HepG2 (cell line): ENCODE data around the gene MEF2B. TPM values are rescaled to one million over a fixed set of nuclear protein-coding genes. Genes with fewer than 3 reads are reported as not detected.

Source experiments
- AGO2 ChIP-seq: fragments of 200-400 bp; formaldehyde crosslinking; optimal IDR thresholded peaks from 2 replicates; pipeline ENCODE3; 2017; ENCODE audit warnings: mild to moderate bottlenecking, low read depth, low read length, moderate library complexity
- CREB3 ChIP-seq: sonication (generic); formaldehyde crosslinking; IDR thresholded peaks from 2 replicates; pipeline ENCODE4 v1.5.0; 2020; ENCODE audit warnings: missing genetic modification reagents
- DMAP1 ChIP-seq: IDR thresholded peaks from 2 replicates; pipeline ENCODE4 v1.6.1; 2016
- FOXC1 ChIP-seq: sonication (generic); formaldehyde crosslinking; IDR thresholded peaks from 2 replicates; pipeline ENCODE4 v1.8.0; 2022; ENCODE audit warnings: mild to moderate bottlenecking, missing genetic modification reagents, borderline replicate concordance
- HIVEP1 ChIP-seq: sonication (generic); formaldehyde crosslinking; IDR thresholded peaks from 2 replicates; pipeline ENCODE4 v1.4.0; 2020; ENCODE audit warnings: mild to moderate bottlenecking, missing genetic modification reagents
- HOXA7 ChIP-seq: sonication (generic); formaldehyde crosslinking; IDR thresholded peaks from 2 replicates; pipeline ENCODE4 v1.8.1; 2022; ENCODE audit warnings: mild to moderate bottlenecking, missing genetic modification reagents, moderate library complexity
- ISL2 ChIP-seq: sonication (generic); formaldehyde crosslinking; IDR thresholded peaks from 2 replicates; pipeline ENCODE4 v1.5.0; 2020; ENCODE audit warnings: missing genetic modification reagents
- MXD3 ChIP-seq: IDR thresholded peaks from 2 replicates; pipeline ENCODE4 v1.6.1; 2016; ENCODE audit warnings: mild to moderate bottlenecking, missing biosample characterization, missing genetic modification reagents
- NRL ChIP-seq: sonication (generic); formaldehyde crosslinking; IDR thresholded peaks from 2 replicates; pipeline ENCODE4 v1.5.0; 2020; ENCODE audit warnings: missing genetic modification reagents, mild to moderate bottlenecking, moderate library complexity, borderline replicate concordance
- RBM22 ChIP-seq: fragments of 200-400 bp; formaldehyde crosslinking; optimal IDR thresholded peaks from 2 replicates; pipeline ENCODE3; 2017; ENCODE audit warnings: mild to moderate bottlenecking, low read length, moderate library complexity
- SALL2 ChIP-seq: sonication (generic); formaldehyde crosslinking; IDR thresholded peaks from 2 replicates; pipeline ENCODE4 v1.8.1; 2023; ENCODE audit warnings: mild to moderate bottlenecking, missing genetic modification reagents, inconsistent platforms
- SNAI1 ChIP-seq: sonication (generic); formaldehyde crosslinking; IDR thresholded peaks from 2 replicates; pipeline ENCODE4 v1.5.0; 2020; ENCODE audit warnings: mild to moderate bottlenecking, missing genetic modification reagents, borderline replicate concordance
- SRSF1 ChIP-seq: fragments of 200-400 bp; formaldehyde crosslinking; optimal IDR thresholded peaks from 2 replicates; pipeline ENCODE3; 2017; ENCODE audit warnings: mild to moderate bottlenecking, low read depth, low read length, moderate library complexity
- ZBTB25 ChIP-seq: IDR thresholded peaks from 2 replicates; pipeline ENCODE4 v1.6.1; 2018; ENCODE audit warnings: missing genetic modification reagents
- ZBTB39 ChIP-seq: sonication (generic); formaldehyde crosslinking; IDR thresholded peaks from 2 replicates; pipeline ENCODE4 v1.5.0; 2020; ENCODE audit warnings: missing genetic modification reagents
- ZC3H13 ChIP-seq: sonication (generic); formaldehyde crosslinking; IDR thresholded peaks from 2 replicates; pipeline ENCODE4 v1.8.1; 2023; ENCODE audit warnings: mild to moderate bottlenecking, missing genetic modification reagents, moderate library complexity
- ZMYM2 ChIP-seq: sonication (generic); formaldehyde crosslinking; IDR thresholded peaks from 2 replicates; pipeline ENCODE4 v1.8.0; 2022; ENCODE audit warnings: mild to moderate bottlenecking, missing genetic modification reagents
- ZNF296 ChIP-seq: sonication (generic); formaldehyde crosslinking; conservative IDR thresholded peaks from 2 replicates; pipeline ENCODE4 v1.5.0; 2020; ENCODE audit warnings: mild to moderate bottlenecking, missing genetic modification reagents
- ZNF552 ChIP-seq: sonication (generic); formaldehyde crosslinking; IDR thresholded peaks from 2 replicates; pipeline ENCODE4 v1.9.0; 2022; ENCODE audit warnings: missing genetic modification reagents, mild to moderate bottlenecking, borderline replicate concordance
- ZNF563 ChIP-seq: sonication (generic); formaldehyde crosslinking; IDR thresholded peaks from 2 replicates; pipeline ENCODE4 v1.8.0; 2022; ENCODE audit warnings: mild to moderate bottlenecking, moderate library complexity, missing genetic modification reagents
- ZNF574 ChIP-seq: sonication (generic); formaldehyde crosslinking; IDR thresholded peaks from 2 replicates; pipeline ENCODE4 v1.4.0; 2020; ENCODE audit warnings: missing genetic modification reagents
- ZNF670 ChIP-seq: sonication (generic); formaldehyde crosslinking; IDR thresholded peaks from 2 replicates; pipeline ENCODE4 v1.8.0; 2022; ENCODE audit warnings: mild to moderate bottlenecking, missing genetic modification reagents, borderline replicate concordance
- ZNF713 ChIP-seq: sonication (generic); formaldehyde crosslinking; IDR thresholded peaks from 2 replicates; pipeline ENCODE4 v1.4.0; 2020; ENCODE audit warnings: mild to moderate bottlenecking, missing genetic modification reagents
- polyA plus RNA-seq, 8 experiments: library from polyadenylated mRNA; depleted of rRNA in 3 of 8; stranded (reverse) in 7 of 8; unstranded in 1 of 8; fragments of >200 nt; fragmentation: Illumina TruSeq in 4 of 8; extraction: Trizol in 4 of 8; gene quantifications; 2 replicates each; pipeline versions ENCODE4 v1.2.1 to v1.2.3, GENCODE V29; 2011 to 2016; ENCODE audit warnings: low read depth in 4 of 8, missing spikeins in 1 of 8, mixed read lengths in 1 of 8; ENCODE audit not compliant: insufficient read depth in 1 of 8
- total RNA-seq, 5 experiments: library from RNA; depleted of rRNA; stranded (reverse); fragments of >200 nt; fragmentation: Illumina TruSeq; extraction: Trizol; gene quantifications; 2 replicates each; pipeline ENCODE4 v1.2.3, GENCODE V29; 2016; ENCODE audit warnings: low read depth in 1 of 5

Gene MEF2B
- total and polyA plus RNA-seq, 2 of the 13 experiments (the other 11 are each of a cell fraction or from before 2014, with no cell fraction given) = 1.2 to 1.7 TPM

GRCh38 chr19:19203012-19203856 is 33.2 kb upstream of the MEF2B start, which contains the start of gene NR2C2AP (continued):
- TF ChIP-seq AGO2 = peak; percentile 81
- TF ChIP-seq ZNF563 = no peak
- TF ChIP-seq NRL (CRISPR knock-in tag) = peak; percentile 74; the same call in 1 of the 2 replicates
- peak; percentile 46; the same call in 1 of the 2 replicates for TF ChIP-seq DMAP1 (CRISPR knock-in tag)
- no peak for TF ChIP-seq ZBTB39
- TF ChIP-seq ISL2 (CRISPR knock-in tag) = no peak
- no peak for TF ChIP-seq ZNF296 (CRISPR knock-in tag)
- no peak for TF ChIP-seq HIVEP1 (CRISPR knock-in tag)
- no peak for TF ChIP-seq RBM22
- no peak for TF ChIP-seq SALL2
- no peak for TF ChIP-seq ZBTB25 (CRISPR knock-in tag)
- no peak for TF ChIP-seq ZNF552 (CRISPR knock-in tag)
- no peak for TF ChIP-seq FOXC1
- TF ChIP-seq CREB3 (CRISPR knock-in tag) = no peak
- TF ChIP-seq ZNF574 (CRISPR knock-in tag) = peak; percentile 43; the same call in 1 of the 2 replicates
- TF ChIP-seq MXD3 (CRISPR knock-in tag) = no peak; the same call in 1 of the 2 replicates
- TF ChIP-seq HOXA7 = no peak
- no peak for TF ChIP-seq ZNF713 (CRISPR knock-in tag)
- TF ChIP-seq SRSF1 = no peak
- no peak for TF ChIP-seq ZMYM2 (CRISPR knock-in tag)
- TF ChIP-seq ZNF670 (CRISPR knock-in tag) = no peak
- TF ChIP-seq ZC3H13 (CRISPR knock-in tag) = no peak
- TF ChIP-seq SNAI1 (CRISPR knock-in tag) = no peak
